Activated T-helper 1 cell treated with anti-CD3 and anti-CD28 coated beads, Interleukin-12 subunit alpha, Interleukin-12 subunit beta, Interleukin-2, Interleukin-4 antibody, amounts not matched to agents 30 ng/mL and 10 ng/mL and 1 ng/mL, durations not matched to agents 14 hours and 24 hours and 36 hours (primary cell): ENCODE measurements around the gene SIGLEC10. TPM values are rescaled to one million over a fixed set of nuclear protein-coding genes. Genes with fewer than 3 reads are reported as not detected.

Experiments used
- DNase-seq: peaks from one replicate; pipeline ENCODE4 v3.0.0; 2021; ENCODE audit warnings: low spot score
- H3K27ac Mint-ChIP-seq: one replicate; pipeline ENCODE4 v1.8.0; 2021; ENCODE audit warnings: mild to moderate bottlenecking, mixed read lengths
- H3K27me3 Mint-ChIP-seq: one replicate; pipeline ENCODE4 v1.8.0; 2022; ENCODE audit warnings: mild to moderate bottlenecking, moderate library complexity, mixed read lengths; ENCODE audit not compliant: insufficient read depth
- H3K36me3 Mint-ChIP-seq: one replicate; pipeline ENCODE4 v1.8.0; 2021; ENCODE audit warnings: low read depth, mixed read lengths
- H3K4me1 Mint-ChIP-seq: one replicate; pipeline ENCODE4 v1.8.0; 2021; ENCODE audit warnings: low read depth, mixed read lengths
- H3K4me3 Mint-ChIP-seq: one replicate; pipeline ENCODE4 v1.8.0; 2021; ENCODE audit warnings: mild to moderate bottlenecking, moderate library complexity, mixed read lengths
- H3K9me3 Mint-ChIP-seq: one replicate; pipeline ENCODE4 v1.8.0; 2021; ENCODE audit warnings: mixed read lengths
- intact Hi-C: fragments of 100-400 bp; cut with micrococcal nuclease; formaldehyde crosslinking; loops from one replicate; pipeline ENCODE4 v1.15.1; 2024
- total RNA-seq: library from RNA; stranded (reverse); gene quantifications from 2 replicates; pipeline ENCODE4 v1.2.3, GENCODE V29; 2022

The SIGLEC10 gene
- total RNA-seq, 1 donor from 2014 or later = 2.5 TPM

- H3K27me3 Mint-ChIP-seq = no peaks in the 10 kb centered on the region
- H3K36me3 Mint-ChIP-seq = peaks cover 26% of the 10 kb centered on the region
- H3K27ac Mint-ChIP-seq = peak overlapping the region; percentile 96
- no peak for DNase-seq
- no peaks in the 10 kb centered on the region for H3K9me3 Mint-ChIP-seq
- intact Hi-C loops = loop anchor here (5.0 kb wide), 1 partner anchor 42 kb away; no protein-coding TSS in a partner anchor
- H3K4me3 Mint-ChIP-seq = peak overlapping the region; percentile 98
- H3K4me1 Mint-ChIP-seq = peaks cover 54% of the 10 kb centered on the region
These were observed 52.1 kb downstream of the SIGLEC10 start for GRCh38 chr19:51365211-51365964.

- intact Hi-C loops = loop anchor here (5.0 kb wide), 1 partner anchor 43 kb away; no protein-coding TSS in a partner anchor
- Mint-ChIP-seq H3K4me3 (peak overlapping the region; percentile 75), H3K4me1 (peaks cover 52% of the 10 kb centered on the region), H3K9me3 (no peaks in the 10 kb centered on the region), H3K36me3 (peaks cover 23% of the 10 kb centered on the region), H3K27ac (peak overlapping the region; percentile 76), H3K27me3 (no peaks in the 10 kb centered on the region)
- no peak for DNase-seq
These were observed 53.0 kb downstream of the SIGLEC10 start for GRCh38 chr19:51364200-51365106.

GRCh38 chr19:51361239-51361638 lies 56.2 kb downstream of the SIGLEC10 start:
- intact Hi-C loops = no loop called here
- no peak overlapping the region for H3K27ac Mint-ChIP-seq

More at GRCh38 chr19:51361239-51361638, 56.2 kb downstream of the SIGLEC10 start:
- no peak for DNase-seq
- Mint-ChIP-seq H3K36me3 (peaks cover 25% of the 10 kb centered on the region), H3K4me3 (no peak overlapping the region), H3K27me3 (no peaks in the 10 kb centered on the region), H3K9me3 (no peaks in the 10 kb centered on the region), H3K4me1 (peaks cover 52% of the 10 kb centered on the region)

Other genes with a start within 250 kb of the SIGLEC10 start
- gene CD33, start 192.6 kb downstream of the SIGLEC10 start, total RNA-seq = 6.3 and 6.8 TPM in 2 replicates
- not detected in 2 replicates for gene SIGLECL1, start 166.6 kb downstream of the SIGLEC10 start, total RNA-seq
- gene IGLON5, start 106.0 kb downstream of the SIGLEC10 start, total RNA-seq = 1.2 and 1.3 TPM in 2 replicates
- 5.6 and 6.0 TPM in 2 replicates for gene VSIG10L, start 75.5 kb downstream of the SIGLEC10 start, total RNA-seq
- gene ETFB, start 51.3 kb downstream of the SIGLEC10 start, total RNA-seq = 174 and 180 TPM in 2 replicates
- 16.2 and 23.2 TPM in 2 replicates for gene CLDND2, start 48.6 kb downstream of the SIGLEC10 start, total RNA-seq
- gene NKG7, start 45.0 kb downstream of the SIGLEC10 start, total RNA-seq = 376 and 393 TPM in 2 replicates
- not detected in 2 replicates for gene LIM2, start 29.7 kb downstream of the SIGLEC10 start, total RNA-seq
- 0.15 and 0.18 TPM in 2 replicates for gene C19orf84, start 27.1 kb downstream of the SIGLEC10 start, total RNA-seq
- 0.10 and 0.13 TPM in 2 replicates for gene SIGLEC8, start 40.8 kb upstream of the SIGLEC10 start, total RNA-seq
- gene CEACAM18, start 60.9 kb upstream of the SIGLEC10 start, total RNA-seq = not detected in 2 replicates
- gene SIGLEC12, start 84.2 kb upstream of the SIGLEC10 start, total RNA-seq = 0.52 and 0.54 TPM in 2 replicates
- 0.98 and 1.6 TPM in 2 replicates for gene SIGLEC6, start 114.0 kb upstream of the SIGLEC10 start, total RNA-seq
- 7.9 and 8.4 TPM in 2 replicates for gene ZNF175, start 153.6 kb upstream of the SIGLEC10 start, total RNA-seq
- gene SIGLEC5, start 212.8 kb upstream of the SIGLEC10 start, total RNA-seq = not detected in 2 replicates
- gene SIGLEC14, start 229.2 kb upstream of the SIGLEC10 start, total RNA-seq = not detected in 2 replicates